Activated T-helper 17 cell treated with anti-CD3 and anti-CD28 coated beads, Interleukin-2, amount 50 U/mL, for 72 hours (primary cell): ENCODE data around the gene USP30. TPM values are rescaled to one million over a fixed set of nuclear protein-coding genes. Genes with fewer than 3 reads are reported as not detected.

Experiments used
- ATAC-seq: fragments of 150-1000 bp; cut with Tn5 transposase; replicated peaks from 2 replicates; pipeline ENCODE4 v1.10.0; 2021; ENCODE audit warnings: mild to moderate bottlenecking, moderate library complexity
- H3K27ac Mint-ChIP-seq: one replicate; pipeline ENCODE4 v1.8.0; 2022; ENCODE audit warnings: mixed read lengths
- H3K27me3 Mint-ChIP-seq: one replicate; pipeline ENCODE4 v1.8.0; 2022; ENCODE audit warnings: mixed read lengths
- H3K36me3 Mint-ChIP-seq: one replicate; pipeline ENCODE4 v1.8.0; 2022; ENCODE audit warnings: low read depth, mild to moderate bottlenecking, mixed read lengths
- H3K4me1 Mint-ChIP-seq: one replicate; pipeline ENCODE4 v1.8.0; 2022; ENCODE audit warnings: mixed read lengths
- H3K4me3 Mint-ChIP-seq: one replicate; pipeline ENCODE4 v1.8.0; 2022; ENCODE audit warnings: mild to moderate bottlenecking, mixed read lengths
- H3K9me3 Mint-ChIP-seq: one replicate; pipeline ENCODE4 v1.8.0; 2022; ENCODE audit warnings: mixed read lengths
- total RNA-seq, 2 donors: library from RNA; stranded (reverse); gene quantifications; one replicate each; pipeline ENCODE4 v1.2.3, GENCODE V29; 2022

The USP30 gene
- total RNA-seq, 2 donors from 2014 or later, result 8.5 to 11.6 TPM

- H3K4me1 Mint-ChIP-seq, result peaks cover 7% of the 10 kb centered on the region
- H3K27ac Mint-ChIP-seq, result no peak overlapping the region
- ATAC-seq, result no peak
- H3K27me3 Mint-ChIP-seq, result no peaks in the 10 kb centered on the region
- no peaks in the 10 kb centered on the region for H3K9me3 Mint-ChIP-seq
- no peak overlapping the region for H3K4me3 Mint-ChIP-seq
- H3K36me3 Mint-ChIP-seq, result peaks cover 33% of the 10 kb centered on the region
These were observed 12.9 kb downstream of the USP30 start for GRCh38 chr12:109065154-109065852.

GRCh38 chr12:109065853-109066193 lies 13.4 kb downstream of the USP30 start:
- Mint-ChIP-seq H3K4me1 (peaks cover 7% of the 10 kb centered on the region), H3K27ac (no peak overlapping the region), H3K4me3 (no peak overlapping the region), H3K36me3 (peaks cover 36% of the 10 kb centered on the region), H3K27me3 (no peaks in the 10 kb centered on the region), H3K9me3 (no peaks in the 10 kb centered on the region)
- ATAC-seq, result no peak

- Mint-ChIP-seq H3K4me1 (no peaks in the 10 kb centered on the region), H3K4me3 (no peak overlapping the region), H3K27ac (no peak overlapping the region), H3K27me3 (no peaks in the 10 kb centered on the region), H3K36me3 (peaks cover 73% of the 10 kb centered on the region), H3K9me3 (no peaks in the 10 kb centered on the region)
- ATAC-seq, result no peak
These were observed 17.2 kb downstream of the USP30 start for GRCh38 chr12:109069307-109070271.

- no peaks in the 10 kb centered on the region for H3K4me1 Mint-ChIP-seq
These were observed 22.5 kb downstream of the USP30 start for GRCh38 chr12:109074866-109075265.

GRCh38 chr12:109082751-109083150 lies 30.4 kb downstream of the USP30 start:
- Mint-ChIP-seq H3K4me3 (no peak overlapping the region), H3K27me3 (no peaks in the 10 kb centered on the region), H3K36me3 (peaks cover 80% of the 10 kb centered on the region), H3K4me1 (no peaks in the 10 kb centered on the region), H3K27ac (no peak overlapping the region), H3K9me3 (no peaks in the 10 kb centered on the region)
- no peak for ATAC-seq

More at GRCh38 chr12:109074866-109075265, 22.5 kb downstream of the USP30 start:
- Mint-ChIP-seq H3K27me3 (no peaks in the 10 kb centered on the region), H3K36me3 (peaks cover 87% of the 10 kb centered on the region), H3K27ac (no peak overlapping the region), H3K9me3 (no peaks in the 10 kb centered on the region), H3K4me3 (no peak overlapping the region)
- no peak for ATAC-seq

- Mint-ChIP-seq H3K4me1 (no peaks in the 10 kb centered on the region), H3K9me3 (no peaks in the 10 kb centered on the region), H3K27ac (no peak overlapping the region), H3K27me3 (no peaks in the 10 kb centered on the region), H3K4me3 (no peak overlapping the region), H3K36me3 (peaks cover 83% of the 10 kb centered on the region)
- ATAC-seq, result no peak
These were observed 32.0 kb downstream of the USP30 start for GRCh38 chr12:109084425-109084824.

- H3K27me3 Mint-ChIP-seq, result no peaks in the 10 kb centered on the region
- H3K36me3 Mint-ChIP-seq, result peaks cover 83% of the 10 kb centered on the region
- no peak overlapping the region for H3K4me3 Mint-ChIP-seq
- H3K9me3 Mint-ChIP-seq, result no peaks in the 10 kb centered on the region
- no peak for ATAC-seq
- H3K4me1 Mint-ChIP-seq, result no peaks in the 10 kb centered on the region
- H3K27ac Mint-ChIP-seq, result no peak overlapping the region
These were observed 33.2 kb downstream of the USP30 start for GRCh38 chr12:109085590-109085989.

GRCh38 chr12:109087250-109087649 lies 34.9 kb downstream of the USP30 start:
- H3K36me3 Mint-ChIP-seq, result peaks cover 73% of the 10 kb centered on the region
- H3K9me3 Mint-ChIP-seq, result no peaks in the 10 kb centered on the region
- no peak overlapping the region for H3K4me3 Mint-ChIP-seq
- no peak overlapping the region for H3K27ac Mint-ChIP-seq
- peaks cover 7% of the 10 kb centered on the region for H3K4me1 Mint-ChIP-seq
- no peaks in the 10 kb centered on the region for H3K27me3 Mint-ChIP-seq
- no peak for ATAC-seq

GRCh38 chr12:109088818-109089217 lies 36.4 kb downstream of the USP30 start:
- no peak overlapping the region for H3K4me3 Mint-ChIP-seq
- H3K9me3 Mint-ChIP-seq, result no peaks in the 10 kb centered on the region
- peak overlapping the region; percentile 47 for H3K27ac Mint-ChIP-seq
- H3K4me1 Mint-ChIP-seq, result peaks cover 12% of the 10 kb centered on the region
- ATAC-seq, result no peak
- peaks cover 57% of the 10 kb centered on the region for H3K36me3 Mint-ChIP-seq
- H3K27me3 Mint-ChIP-seq, result no peaks in the 10 kb centered on the region

- Mint-ChIP-seq H3K36me3 (peaks cover 55% of the 10 kb centered on the region), H3K4me3 (no peak overlapping the region), H3K4me1 (peaks cover 12% of the 10 kb centered on the region), H3K27me3 (no peaks in the 10 kb centered on the region), H3K27ac (peak overlapping the region; percentile 47), H3K9me3 (no peaks in the 10 kb centered on the region)
- ATAC-seq, result no peak
These were observed 37.3 kb downstream of the USP30 start for GRCh38 chr12:109089683-109090082.

GRCh38 chr12:109092497-109093021 lies 40.2 kb downstream of the USP30 start:
- Mint-ChIP-seq H3K4me3 (peak overlapping the region; percentile 95), H3K36me3 (peaks cover 33% of the 10 kb centered on the region), H3K27me3 (no peaks in the 10 kb centered on the region), H3K4me1 (peaks cover 12% of the 10 kb centered on the region), H3K9me3 (no peaks in the 10 kb centered on the region), H3K27ac (peak overlapping the region; percentile 88)
- ATAC-seq, result no peak

- Mint-ChIP-seq H3K4me1 (peaks cover 12% of the 10 kb centered on the region), H3K27ac (peak within 1 kb of the TSS; percentile 88), H3K4me3 (peak within 1 kb of the TSS; percentile 95), H3K36me3 (peaks cover 32% of the 10 kb centered on the region), H3K9me3 (no peaks in the 10 kb centered on the region), H3K27me3 (no peaks in the 10 kb centered on the region)
- peak; percentile 77 for ATAC-seq
These were observed 40.9 kb downstream of the USP30 start, which contains the start of gene ALKBH2 for GRCh38 chr12:109093022-109093918. TSS of gene ALKBH2 (minus strand) at chr12:109093472. CDS start at chr12:109092786, 686 bp downstream.

- Mint-ChIP-seq H3K36me3 (peaks cover 39% of the 10 kb centered on the region), H3K4me1 (peaks cover 25% of the 10 kb centered on the region), H3K4me3 (peak overlapping the region; percentile 89), H3K27me3 (no peaks in the 10 kb centered on the region), H3K9me3 (no peaks in the 10 kb centered on the region), H3K27ac (no peak overlapping the region)
- no peak for ATAC-seq
These were observed 44.7 kb downstream of the USP30 start for GRCh38 chr12:109097140-109097434.
